HepG2 (cell line): ENCODE measurements around the gene MAP2K2. TPM values are rescaled to one million over a fixed set of nuclear protein-coding genes. Genes with fewer than 3 reads are reported as not detected.
A peak's percentile ranks its signal among the peaks of the same experiment; 100 is the strongest.

Source experiments
- HIC2 ChIP-seq: sonication (generic); formaldehyde crosslinking; IDR thresholded peaks from 2 replicates; pipeline ENCODE4 v1.9.0; 2022; ENCODE audit warnings: low read depth, missing genetic modification reagents
- HOXA5 ChIP-seq: sonication (generic); formaldehyde crosslinking; IDR thresholded peaks from 2 replicates; pipeline ENCODE4 v1.4.0; 2020; ENCODE audit warnings: missing genetic modification reagents
- KLF11 ChIP-seq: IDR thresholded peaks from 2 replicates; pipeline ENCODE4 v1.6.1; 2016; ENCODE audit warnings: missing compliant biosample characterization
- KLF9 ChIP-seq: IDR thresholded peaks from 2 replicates; pipeline ENCODE4 v1.6.1; 2016; ENCODE audit warnings: low read depth
- PRMT3 ChIP-seq: sonication (generic); formaldehyde crosslinking; IDR thresholded peaks from 2 replicates; pipeline ENCODE4 v1.8.1; 2022; ENCODE audit warnings: low read depth, mild to moderate bottlenecking, moderate library complexity, missing genetic modification reagents, borderline replicate concordance
- SP5 ChIP-seq: IDR thresholded peaks from 2 replicates; pipeline ENCODE4 v1.6.1; 2016; ENCODE audit warnings: low read depth, borderline replicate concordance
- ZBTB46 ChIP-seq: sonication (generic); formaldehyde crosslinking; IDR thresholded peaks from 2 replicates; pipeline ENCODE4 v1.4.0; 2020; ENCODE audit warnings: mild to moderate bottlenecking, missing genetic modification reagents, borderline replicate concordance
- ZFAT ChIP-seq: sonication (generic); formaldehyde crosslinking; conservative IDR thresholded peaks from 2 replicates; pipeline ENCODE4 v1.8.1; 2023; ENCODE audit warnings: missing genetic modification reagents, inconsistent platforms
- ZFP41 ChIP-seq: sonication (generic); formaldehyde crosslinking; IDR thresholded peaks from 2 replicates; pipeline ENCODE4 v1.4.0; 2020; ENCODE audit warnings: mild to moderate bottlenecking, missing genetic modification reagents, borderline replicate concordance
- ZFX ChIP-seq: sonication (generic); formaldehyde crosslinking; IDR thresholded peaks from 2 replicates; pipeline ENCODE4 v1.4.0; 2020; ENCODE audit warnings: mild to moderate bottlenecking, low read depth, missing genetic modification reagents, moderate library complexity
- ZFY ChIP-seq: sonication (generic); formaldehyde crosslinking; IDR thresholded peaks from 2 replicates; pipeline ENCODE4 v1.4.0; 2020; ENCODE audit warnings: missing genetic modification reagents
- ZNF17 ChIP-seq: sonication (generic); formaldehyde crosslinking; IDR thresholded peaks from 2 replicates; pipeline ENCODE4 v1.5.0; 2020; ENCODE audit warnings: mild to moderate bottlenecking, missing genetic modification reagents
- ZNF263 ChIP-seq: sonication (generic); formaldehyde crosslinking; IDR thresholded peaks from 2 replicates; pipeline ENCODE4 v1.4.0; 2020; ENCODE audit warnings: missing genetic modification reagents
- ZNF530 ChIP-seq: sonication (generic); formaldehyde crosslinking; IDR thresholded peaks from 2 replicates; pipeline ENCODE4 v1.5.0; 2020; ENCODE audit warnings: low read depth, mild to moderate bottlenecking, missing genetic modification reagents
- ZNF629 ChIP-seq: sonication (generic); formaldehyde crosslinking; conservative IDR thresholded peaks from 2 replicates; pipeline ENCODE4 v1.5.0; 2020; ENCODE audit warnings: missing genetic modification reagents
- ZNF644 ChIP-seq: IDR thresholded peaks from 2 replicates; pipeline ENCODE4 v1.6.1; 2016; ENCODE audit warnings: low read depth
- ZNF746 ChIP-seq: sonication (generic); formaldehyde crosslinking; IDR thresholded peaks from 2 replicates; pipeline ENCODE4 v1.8.0; 2022; ENCODE audit warnings: mild to moderate bottlenecking, missing genetic modification reagents
- polyA plus RNA-seq, 8 experiments: library from polyadenylated mRNA; depleted of rRNA in 3 of 8; stranded (reverse) in 7 of 8; unstranded in 1 of 8; fragments of >200 nt; fragmentation: Illumina TruSeq in 4 of 8; extraction: Trizol in 4 of 8; gene quantifications; 2 replicates each; pipeline versions ENCODE4 v1.2.1 to v1.2.3, GENCODE V29; 2011 to 2016; ENCODE audit warnings: low read depth in 4 of 8, missing spikeins in 1 of 8, mixed read lengths in 1 of 8; ENCODE audit not compliant: insufficient read depth in 1 of 8
- total RNA-seq, 5 experiments: library from RNA; depleted of rRNA; stranded (reverse); fragments of >200 nt; fragmentation: Illumina TruSeq; extraction: Trizol; gene quantifications; 2 replicates each; pipeline ENCODE4 v1.2.3, GENCODE V29; 2016; ENCODE audit warnings: low read depth in 1 of 5
- TF ChIP-seq, protein P1 (sequence below): sonication (generic); formaldehyde crosslinking; IDR thresholded peaks from 2 replicates; pipeline ENCODE4 v1.5.1; 2020; ENCODE audit warnings: mild to moderate bottlenecking, missing genetic modification reagents, moderate library complexity
- TF ChIP-seq, protein P2 (sequence below): IDR thresholded peaks from 2 replicates; pipeline ENCODE4 v1.6.1; 2016; ENCODE audit warnings: missing compliant biosample characterization, missing genetic modification reagents, borderline replicate concordance

MAP2K2 gene
- total and polyA plus RNA-seq, 2 of the 13 experiments (the other 11 are each of a cell fraction or from before 2014, with no cell fraction given): 70.3 to 80.9 TPM

- TF ChIP-seq, protein P1, sequence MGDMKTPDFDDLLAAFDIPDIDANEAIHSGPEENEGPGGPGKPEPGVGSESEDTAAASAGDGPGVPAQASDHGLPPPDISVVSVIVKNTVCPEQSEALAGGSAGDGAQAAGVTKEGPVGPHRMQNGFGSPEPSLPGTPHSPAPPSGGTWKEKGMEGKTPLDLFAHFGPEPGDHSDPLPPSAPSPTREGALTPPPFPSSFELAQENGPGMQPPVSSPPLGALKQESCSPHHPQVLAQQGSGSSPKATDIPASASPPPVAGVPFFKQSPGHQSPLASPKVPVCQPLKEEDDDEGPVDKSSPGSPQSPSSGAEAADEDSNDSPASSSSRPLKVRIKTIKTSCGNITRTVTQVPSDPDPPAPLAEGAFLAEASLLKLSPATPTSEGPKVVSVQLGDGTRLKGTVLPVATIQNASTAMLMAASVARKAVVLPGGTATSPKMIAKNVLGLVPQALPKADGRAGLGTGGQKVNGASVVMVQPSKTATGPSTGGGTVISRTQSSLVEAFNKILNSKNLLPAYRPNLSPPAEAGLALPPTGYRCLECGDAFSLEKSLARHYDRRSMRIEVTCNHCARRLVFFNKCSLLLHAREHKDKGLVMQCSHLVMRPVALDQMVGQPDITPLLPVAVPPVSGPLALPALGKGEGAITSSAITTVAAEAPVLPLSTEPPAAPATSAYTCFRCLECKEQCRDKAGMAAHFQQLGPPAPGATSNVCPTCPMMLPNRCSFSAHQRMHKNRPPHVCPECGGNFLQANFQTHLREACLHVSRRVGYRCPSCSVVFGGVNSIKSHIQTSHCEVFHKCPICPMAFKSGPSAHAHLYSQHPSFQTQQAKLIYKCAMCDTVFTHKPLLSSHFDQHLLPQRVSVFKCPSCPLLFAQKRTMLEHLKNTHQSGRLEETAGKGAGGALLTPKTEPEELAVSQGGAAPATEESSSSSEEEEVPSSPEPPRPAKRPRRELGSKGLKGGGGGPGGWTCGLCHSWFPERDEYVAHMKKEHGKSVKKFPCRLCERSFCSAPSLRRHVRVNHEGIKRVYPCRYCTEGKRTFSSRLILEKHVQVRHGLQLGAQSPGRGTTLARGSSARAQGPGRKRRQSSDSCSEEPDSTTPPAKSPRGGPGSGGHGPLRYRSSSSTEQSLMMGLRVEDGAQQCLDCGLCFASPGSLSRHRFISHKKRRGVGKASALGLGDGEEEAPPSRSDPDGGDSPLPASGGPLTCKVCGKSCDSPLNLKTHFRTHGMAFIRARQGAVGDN (CRISPR knock-in tag): peak; percentile 76
- TF ChIP-seq ZNF530 (CRISPR knock-in tag) (no peak), ZNF263 (CRISPR knock-in tag) (no peak), ZFAT (CRISPR knock-in tag) (no peak), ZNF746 (CRISPR knock-in tag) (0 out of 2 replicates have a peak, but pooled peaks have one; percentile 29), SP5 (CRISPR knock-in tag) (peak; percentile 42; the same call in 1 of the 2 replicates), KLF9 (CRISPR knock-in tag) (no peak), ZNF644 (CRISPR knock-in tag) (no peak), ZFX (CRISPR knock-in tag) (peak; percentile 64), ZFP41 (CRISPR knock-in tag) (no peak), HIC2 (CRISPR knock-in tag) (peak; percentile 92), ZNF17 (CRISPR knock-in tag) (no peak), ZBTB46 (CRISPR knock-in tag) (no peak), ZNF629 (CRISPR knock-in tag) (no peak), HOXA5 (CRISPR knock-in tag) (0 out of 2 replicates have a peak, but pooled peaks have one; percentile 8), KLF11 (CRISPR knock-in tag) (no peak), PRMT3 (CRISPR knock-in tag) (0 out of 2 replicates have a peak, but pooled peaks have one; percentile 22), ZFY (CRISPR knock-in tag) (peak; percentile 37)
- TF ChIP-seq, protein P2, sequence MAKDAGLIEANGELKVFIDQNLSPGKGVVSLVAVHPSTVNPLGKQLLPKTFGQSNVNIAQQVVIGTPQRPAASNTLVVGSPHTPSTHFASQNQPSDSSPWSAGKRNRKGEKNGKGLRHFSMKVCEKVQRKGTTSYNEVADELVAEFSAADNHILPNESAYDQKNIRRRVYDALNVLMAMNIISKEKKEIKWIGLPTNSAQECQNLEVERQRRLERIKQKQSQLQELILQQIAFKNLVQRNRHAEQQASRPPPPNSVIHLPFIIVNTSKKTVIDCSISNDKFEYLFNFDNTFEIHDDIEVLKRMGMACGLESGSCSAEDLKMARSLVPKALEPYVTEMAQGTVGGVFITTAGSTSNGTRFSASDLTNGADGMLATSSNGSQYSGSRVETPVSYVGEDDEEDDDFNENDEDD (CRISPR knock-in tag): no peak
Observed at GRCh38 chr19:4061178-4061682, 62.7 kb downstream of the MAP2K2 start (continued).
